H1 (cell line): Measurements from ENCODE around the gene TCFL5. TPM values are rescaled to one million over a fixed set of nuclear protein-coding genes. Genes with fewer than 3 reads are reported as not detected.

Experiments
- CTCF ChIA-PET: fragments of 300-600 bp; sonication (Branson Sonifier 250); formaldehyde crosslinking; loops from one replicate; lab custom pipeline; 2021; ENCODE audit not compliant: partially characterized antibody; lab: Charles Lee
- POLR2A ChIA-PET: fragments of 300-600 bp; sonication (Branson Sonifier 250); formaldehyde crosslinking; loops from one replicate; lab custom pipeline; 2021; ENCODE audit warnings: inconsistent platforms; ENCODE audit not compliant: partially characterized antibody; lab: Charles Lee
- DNase-seq, 2 experiments: peaks; one replicate each; pipeline versions ENCODE4 v3.0.0 to v3.0.0-alpha.2; 2010 to 2022; ENCODE audit warnings: low spot score in 2 of 2, low read depth in 1 of 2, mixed read lengths in 1 of 2
- FAIRE-seq: peaks from 2 replicates; lab custom pipeline; 2011; peaks lifted over from hg19 to GRCh38; lab: Jason Lieb, UNC
- H2AFZ ChIP-seq: 2 replicates; pipeline ENCODE4 v1.8.1; 2012; ENCODE audit warnings: low read length, inconsistent platforms
- H2AK5ac ChIP-seq: 2 replicates; pipeline ENCODE4 v1.6.1; 2013; ENCODE audit warnings: low read depth, low read length
- H2BK120ac ChIP-seq: replicated peaks from 2 replicates; pipeline ENCODE3; 2013; ENCODE audit warnings: low read depth, low read length, inconsistent platforms
- H2BK12ac ChIP-seq: 2 replicates; pipeline ENCODE4 v1.6.1; 2013; ENCODE audit warnings: low read depth, low read length
- H2BK15ac ChIP-seq: 2 replicates; pipeline ENCODE4 v1.6.1; 2013; ENCODE audit warnings: low read length
- H2BK20ac ChIP-seq: 2 replicates; pipeline ENCODE4 v1.6.1; 2013; ENCODE audit warnings: low read length
- H2BK5ac ChIP-seq: 2 replicates; pipeline ENCODE4 v1.6.1; 2013; ENCODE audit warnings: low read depth, low read length
- H3K14ac ChIP-seq: 2 replicates; pipeline ENCODE4 v1.6.1; 2013; ENCODE audit warnings: inconsistent platforms; ENCODE audit not compliant: insufficient read length
- H3K18ac ChIP-seq: 2 replicates; pipeline ENCODE4 v1.6.1; 2013; ENCODE audit warnings: low read length; ENCODE audit errors: extremely low read depth
- H3K23ac ChIP-seq: 2 replicates; pipeline ENCODE4 v1.6.1; 2013; ENCODE audit warnings: inconsistent platforms; ENCODE audit not compliant: insufficient read length
- H3K23me2 ChIP-seq: 2 replicates; pipeline ENCODE4 v1.6.1; 2013; ENCODE audit warnings: low read depth, low read length
- H3K27ac ChIP-seq: 2 replicates; pipeline ENCODE4 v1.6.1; 2011; ENCODE audit warnings: low read depth, low read length, inconsistent platforms
- H3K27me3 ChIP-seq, 4 experiments: replicated peaks in 1 of 4; 1 replicate in 1 of 4; 2 replicates in 3 of 4; pipeline versions ENCODE4 v1.6.1 to v1.8.1; 2011 to 2013; ENCODE audit warnings: low read length in 3 of 4, mild to moderate bottlenecking in 3 of 4, inconsistent platforms in 2 of 4, mixed read lengths in 2 of 4, moderate library complexity in 1 of 4; ENCODE audit not compliant: control insufficient read depth in 3 of 4, insufficient read depth in 3 of 4; ENCODE audit errors: extremely low read depth in 1 of 4
- H3K36me3 ChIP-seq, 4 experiments: 2 replicates each; pipeline versions ENCODE4 v1.6.1 to v1.8.1; 2011 to 2013; ENCODE audit warnings: mild to moderate bottlenecking in 4 of 4, low read length in 3 of 4, moderate library complexity in 2 of 4, control low read depth in 1 of 4, inconsistent platforms in 1 of 4; ENCODE audit not compliant: insufficient read depth in 4 of 4, control insufficient read depth in 2 of 4
- H3K4ac ChIP-seq: replicated peaks from 2 replicates; pipeline ENCODE3; 2013; ENCODE audit warnings: low read length, low read depth, mixed read lengths, inconsistent platforms; ENCODE audit not compliant: insufficient read length
- H3K4me1 ChIP-seq, 4 experiments: replicated peaks in 1 of 4; 1 replicate in 1 of 4; 2 replicates in 3 of 4; pipeline versions ENCODE4 v1.6.1 to v1.8.1; 2011 to 2013; ENCODE audit warnings: low read length in 3 of 4, inconsistent platforms in 2 of 4, mixed read lengths in 1 of 4; ENCODE audit not compliant: insufficient read depth in 4 of 4, control insufficient read depth in 3 of 4
- H3K4me2 ChIP-seq, 2 experiments: 2 replicates each; pipeline versions ENCODE4 v1.6.1 to v1.8.1; 2011 to 2013; ENCODE audit warnings: low read depth in 2 of 2, low read length in 2 of 2, control low read depth in 1 of 2, inconsistent platforms in 1 of 2, mild to moderate bottlenecking in 1 of 2; ENCODE audit not compliant: insufficient read depth in 1 of 2
- H3K4me3 ChIP-seq, 4 experiments: fragments of 200-600, 300-600 bp in 1 of 4; sonication (generic), shearing (Covaris generic), sonication (Bioruptor Twin) in 1 of 4; 2 replicates each; pipeline versions ENCODE4 v1.5.1 to v1.8.1; 2011 to 2016; ENCODE audit warnings: low read length in 4 of 4, low read depth in 3 of 4, control low read depth in 2 of 4, inconsistent platforms in 2 of 4, mild to moderate bottlenecking in 2 of 4, mixed read lengths in 1 of 4, moderate library complexity in 1 of 4; ENCODE audit not compliant: insufficient read depth in 2 of 4; ENCODE audit errors: extremely low read depth in 1 of 4
- H3K56ac ChIP-seq: replicated peaks from 2 replicates; pipeline ENCODE3; 2013; ENCODE audit warnings: low read depth, mild to moderate bottlenecking, mixed read lengths, low read length, inconsistent platforms; ENCODE audit not compliant: insufficient read length
- H3K79me1 ChIP-seq: 2 replicates; pipeline ENCODE4 v1.6.1; 2013; ENCODE audit warnings: low read depth, low read length, control low read depth
- H3K79me2 ChIP-seq, 2 experiments: 2 replicates each; pipeline versions ENCODE4 v1.6.1 to v1.8.1; 2012 to 2013; ENCODE audit warnings: low read length in 2 of 2, mild to moderate bottlenecking in 2 of 2, inconsistent platforms in 1 of 2; ENCODE audit not compliant: insufficient read depth in 2 of 2, control insufficient read depth in 1 of 2
- H3K9ac ChIP-seq, 4 experiments: replicated peaks in 1 of 4; 1 replicate in 1 of 4; 2 replicates in 3 of 4; pipeline versions ENCODE4 v1.6.1 to v1.8.1; 2011 to 2013; ENCODE audit warnings: low read depth in 3 of 4, low read length in 3 of 4, control low read depth in 2 of 4, mild to moderate bottlenecking in 2 of 4, moderate library complexity in 2 of 4, inconsistent platforms in 1 of 4; ENCODE audit errors: extremely low read depth in 1 of 4
- H3K9me3 ChIP-seq, 2 experiments: 2 replicates each; pipeline versions ENCODE4 v1.6.1 to v1.8.1; 2012 to 2013; ENCODE audit warnings: mild to moderate bottlenecking in 2 of 2, moderate library complexity in 2 of 2, control low read depth in 1 of 2, inconsistent platforms in 1 of 2, low read depth in 1 of 2, low read length in 1 of 2, mixed read lengths in 1 of 2; ENCODE audit not compliant: insufficient read depth in 2 of 2
- H4K20me1 ChIP-seq, 2 experiments: replicated peaks in 1 of 2; 2 replicates each; pipeline versions ENCODE3 to v1.8.1; 2011 to 2013; ENCODE audit warnings: inconsistent platforms in 2 of 2, low read length in 2 of 2, mild to moderate bottlenecking in 1 of 2; ENCODE audit not compliant: insufficient read depth in 2 of 2, control insufficient read depth in 1 of 2
- H4K5ac ChIP-seq: 2 replicates; pipeline ENCODE4 v1.6.1; 2013; ENCODE audit warnings: low read length, low read depth, mixed read lengths, inconsistent platforms; ENCODE audit not compliant: insufficient read length
- H4K8ac ChIP-seq: 2 replicates; pipeline ENCODE4 v1.8.0; 2013; ENCODE audit warnings: mild to moderate bottlenecking, moderate library complexity, low read length, inconsistent platforms; ENCODE audit not compliant: insufficient read depth; ENCODE audit errors: extremely low read depth
- H4K91ac ChIP-seq: replicated peaks from 2 replicates; pipeline ENCODE3; 2013; ENCODE audit warnings: low read length, mixed read lengths, inconsistent platforms; ENCODE audit not compliant: insufficient read length
- ATF2 ChIP-seq: IDR thresholded peaks from 2 replicates; pipeline ENCODE4 v1.6.1; 2012; ENCODE audit warnings: low read length, inconsistent platforms
- CREB1 ChIP-seq: IDR thresholded peaks from 2 replicates; pipeline ENCODE4 v1.6.1; 2012; ENCODE audit warnings: inconsistent platforms
- GTF2F1 ChIP-seq: IDR thresholded peaks from 2 replicates; pipeline ENCODE4 v1.6.1; 2012; ENCODE audit warnings: low read depth, low read length, improper control_type of control experiment, borderline replicate concordance
- POLR2A ChIP-seq, 2 experiments: IDR thresholded peaks; 1 replicate in 1 of 2; 2 replicates in 1 of 2; pipeline ENCODE4 v1.6.1; 2011; ENCODE audit warnings: low read depth in 2 of 2, low read length in 2 of 2, mild to moderate bottlenecking in 2 of 2; ENCODE audit errors: control extremely low read depth in 1 of 2
- POLR2AphosphoS5 ChIP-seq: IDR thresholded peaks from 2 replicates; pipeline ENCODE4 v1.6.1; 2011; ENCODE audit warnings: low read depth, low read length
- POU5F1 ChIP-seq: IDR thresholded peaks from 2 replicates; pipeline ENCODE4 v1.6.1; 2011; ENCODE audit warnings: low read depth, mild to moderate bottlenecking, low read length, moderate library complexity
- RAD21 ChIP-seq, 2 experiments: IDR thresholded peaks in 1 of 2; conservative IDR thresholded peaks in 1 of 2; 2 replicates each; pipeline ENCODE4 v1.6.1; 2011; ENCODE audit warnings: low read depth in 2 of 2, low read length in 2 of 2, improper control_type of control experiment in 1 of 2, inconsistent platforms in 1 of 2, mild to moderate bottlenecking in 1 of 2, moderate library complexity in 1 of 2
- SP4 ChIP-seq: IDR thresholded peaks from 2 replicates; pipeline ENCODE4 v1.6.1; 2012; ENCODE audit warnings: low read length, inconsistent platforms
- SUZ12 ChIP-seq: fragments of 200-600 bp; sonication (generic); IDR thresholded peaks from 2 replicates; pipeline ENCODE4 v1.6.1; 2012; ENCODE audit warnings: mild to moderate bottlenecking, inconsistent platforms, low read length, moderate library complexity, mixed read lengths
- WGBS, 2 experiments: shearing (Covaris generic) in 1 of 2; methylation state at CpG; one replicate each; pipeline versions ENCODE4 v1.1.6 to v1.1.7; 2013 to 2015; ENCODE audit warnings: low lambda C conversion rate in 2 of 2, mixed read lengths in 2 of 2, inconsistent platforms in 1 of 2, low coverage in 1 of 2, missing lambda C conversion rate in 1 of 2; ENCODE audit not compliant: insufficient replicate concordance in 2 of 2, insufficient coverage in 1 of 2, insufficient read length in 1 of 2; ENCODE audit errors: extremely low coverage in 1 of 2, missing lambda C conversion rate in 1 of 2; 5-methylcytosine and 5-hydroxymethylcytosine counted together
- polyA plus RNA-seq, 7 experiments: library from polyadenylated mRNA; depleted of rRNA in 3 of 7; stranded (reverse) in 5 of 7; unstranded in 2 of 7; fragments of >200 nt in 5 of 7; fragments of 200-250 nt in 2 of 7; gene quantifications; 1 replicate in 5 of 7; 2 replicates in 1 of 7; 4 replicates in 1 of 7; pipeline versions ENCODE4 v1.2.1 to v1.2.3, GENCODE V29; 2011 to 2013; ENCODE audit warnings: missing spikeins in 2 of 7, mixed read lengths in 2 of 7
- total RNA-seq: library from RNA; stranded (reverse); fragmentation: NEBNext Ultra II Directional; extraction: Animal tissue kit (Norgen Biotek cat#: 25700); gene quantifications from 2 replicates; pipeline ENCODE4 v1.2.1, GENCODE V29; 2021

Gene TCFL5
- total and polyA plus RNA-seq, 2 of the 8 experiments (the other 6 are each of a cell fraction or from before 2014, with no cell fraction given) = 6.2 to 15.0 TPM

DNA sequence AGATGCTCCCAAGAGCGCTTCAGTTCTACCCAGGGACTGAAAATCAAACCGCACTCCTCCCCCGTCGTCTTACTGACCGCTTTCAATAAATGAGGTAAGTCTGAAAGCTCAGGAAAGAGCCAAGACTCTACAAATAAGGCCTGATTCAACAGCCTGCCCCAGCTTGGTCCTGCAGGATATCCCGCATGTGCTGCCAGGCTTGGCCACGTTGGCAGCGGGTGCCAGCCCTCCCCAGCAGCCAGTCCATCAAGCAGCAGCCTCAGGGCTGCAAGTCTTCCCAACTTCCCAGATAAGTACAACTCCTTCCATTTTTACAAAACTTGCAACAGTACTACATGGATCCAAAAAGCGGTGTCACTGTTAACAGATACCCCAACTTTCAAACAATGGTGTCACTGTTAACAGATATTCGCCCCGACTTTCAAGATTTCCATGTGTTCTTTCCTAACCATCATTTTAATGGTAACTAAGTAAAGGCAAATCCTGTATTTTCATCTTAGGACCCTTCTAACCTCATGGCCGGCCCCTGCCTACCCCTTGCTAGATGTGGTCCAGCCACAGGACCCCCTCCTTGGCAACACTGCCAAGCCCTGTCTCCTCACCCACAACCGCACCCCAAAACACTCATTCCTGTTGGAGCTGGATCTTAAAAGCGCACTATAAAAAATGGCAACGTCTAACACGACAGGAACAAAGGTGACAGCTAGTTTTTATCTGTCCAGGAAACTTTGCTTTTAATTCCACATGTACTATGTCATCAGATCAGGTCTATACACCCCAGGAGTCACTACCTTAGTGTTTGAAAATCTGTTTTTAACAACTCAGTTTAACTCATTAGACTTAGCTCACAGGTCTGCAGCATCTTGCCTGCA is 36.7 kb upstream of the TCFL5 start:
- Histone ChIP-seq H3K27me3 (no peaks in the 10 kb centered on the region), H3K56ac (no peak overlapping the region), H3K14ac (no peak overlapping the region), H2AK5ac (no peak overlapping the region), H3K4me3 (no peak overlapping the region), H3K23ac (no peak overlapping the region), H3K4me1 (peaks cover 9 to 18% (median 15%) of the 10 kb centered on the region in 4 experiments), H2AFZ (no peak overlapping the region), H4K20me1 (peaks cover 0 to 15% of the 10 kb centered on the region in 2 experiments), H4K91ac (no peak overlapping the region), H3K18ac (no peak overlapping the region), H3K27ac (no peak overlapping the region), H2BK20ac (no peak overlapping the region), H2BK120ac (no peak overlapping the region), H3K9ac (no peak overlapping the region), H3K79me1 (no peaks in the 10 kb centered on the region), H3K9me3 (no peaks in the 10 kb centered on the region), H2BK5ac (0 out of 2 replicates have a peak overlapping the region, but pooled peaks have one; percentile 3), H3K4ac (no peak overlapping the region), H3K36me3 (peaks cover 24 to 42% (median 31%) of the 10 kb centered on the region in 4 experiments), H2BK12ac (no peak overlapping the region), H3K4me2 (no peak overlapping the region), H4K8ac (no peak overlapping the region), H3K79me2 (no peaks in the 10 kb centered on the region), H2BK15ac (no peak overlapping the region), H3K23me2 (no peaks in the 10 kb centered on the region), H4K5ac (no peak overlapping the region)
- FAIRE-seq (no peak), DNase-seq (no peak)
- ChIA-PET POLR2A (interaction anchor here (1.2 to 9.9 kb wide), 18 partner anchors 9 to 204 kb away, joined by 3 to 88 read pairs (median 6); partner anchors contain the start of genes DIDO1, GID8 and TCFL5), CTCF (interaction anchor here (0.7 to 5.8 kb wide), 16 partner anchors 9 to 157 kb away, joined by 3 to 56 read pairs (median 5); no protein-coding TSS in a partner anchor)
- 89% methylated on average over 16 of the region's 16 CpGs; no CpG with 5 or more reads in 1 of the 2 experiments for WGBS, 2 experiments
- TF ChIP-seq SP4 (no peak), GTF2F1 (no peak), POU5F1 (no peak), RAD21 (IDR thresholded peaks at IDR 0.05 in 1 of 2, conservative IDR thresholded peaks at IDR 0.05 in 1 of 2; ENCODE audit: low read depth in 2 of 2, low read length in 2 of 2) (no peak), ATF2 (no peak), POLR2A (IDR thresholded peaks at IDR 0.05; ENCODE audit: control extremely low read depth in 1 of 2, low read depth in 2 of 2, low read length in 2 of 2) (peak; percentile 19 to 21; a peak in 2 of 3 replicates), CREB1 (no peak), POLR2AphosphoS5 (0 out of 2 replicates have a peak, but pooled peaks have one; percentile 9), SUZ12 (no peak)
